OCI-LY7 (cell line): ENCODE results near the gene DNAH3.

Source experiments
- EZH2phosphoT487 ChIP-seq: fragments of 200-600 bp; sonication (generic); IDR thresholded peaks from 2 replicates; pipeline ENCODE4 v1.6.1; 2018; ENCODE audit warnings: low read depth, borderline replicate concordance, mild to moderate bottlenecking, mixed run types, antibody characterized with exemption, low read length, moderate library complexity, mixed read lengths
- TF ChIP-seq, protein P1 (sequence below): fragments of 200-600 bp; sonication (generic); conservative IDR thresholded peaks from 2 replicates; pipeline ENCODE4 v1.5.1; 2014; ENCODE audit warnings: mild to moderate bottlenecking, antibody characterized with exemption, low read length, moderate library complexity, mixed read lengths

GRCh38 chr16:20923876-20924275 is 226.8 kb downstream of the DNAH3 start:
- TF ChIP-seq, protein P1, sequence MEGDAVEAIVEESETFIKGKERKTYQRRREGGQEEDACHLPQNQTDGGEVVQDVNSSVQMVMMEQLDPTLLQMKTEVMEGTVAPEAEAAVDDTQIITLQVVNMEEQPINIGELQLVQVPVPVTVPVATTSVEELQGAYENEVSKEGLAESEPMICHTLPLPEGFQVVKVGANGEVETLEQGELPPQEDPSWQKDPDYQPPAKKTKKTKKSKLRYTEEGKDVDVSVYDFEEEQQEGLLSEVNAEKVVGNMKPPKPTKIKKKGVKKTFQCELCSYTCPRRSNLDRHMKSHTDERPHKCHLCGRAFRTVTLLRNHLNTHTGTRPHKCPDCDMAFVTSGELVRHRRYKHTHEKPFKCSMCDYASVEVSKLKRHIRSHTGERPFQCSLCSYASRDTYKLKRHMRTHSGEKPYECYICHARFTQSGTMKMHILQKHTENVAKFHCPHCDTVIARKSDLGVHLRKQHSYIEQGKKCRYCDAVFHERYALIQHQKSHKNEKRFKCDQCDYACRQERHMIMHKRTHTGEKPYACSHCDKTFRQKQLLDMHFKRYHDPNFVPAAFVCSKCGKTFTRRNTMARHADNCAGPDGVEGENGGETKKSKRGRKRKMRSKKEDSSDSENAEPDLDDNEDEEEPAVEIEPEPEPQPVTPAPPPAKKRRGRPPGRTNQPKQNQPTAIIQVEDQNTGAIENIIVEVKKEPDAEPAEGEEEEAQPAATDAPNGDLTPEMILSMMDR = no peak
- TF ChIP-seq EZH2phosphoT487 = no peak
